Trophoblast cell (in vitro differentiated cells and primary cell): ENCODE data around the gene DTNA.

Experiments used
- DNase-seq, 2 donors: peaks; one replicate each; pipeline ENCODE4 v3.0.0-alpha.2; 2016
- H2AFZ ChIP-seq: 2 replicates; pipeline ENCODE4 v1.6.1; 2013; ENCODE audit warnings: low read length, moderate library complexity, mild to moderate bottlenecking; ENCODE audit not compliant: insufficient read depth, poor library complexity
- H2AK5ac ChIP-seq: 2 replicates; pipeline ENCODE4 v1.6.1; 2013; ENCODE audit warnings: mild to moderate bottlenecking, low read length
- H2BK120ac ChIP-seq: 2 replicates; pipeline ENCODE4 v1.6.1; 2013; ENCODE audit warnings: low read length, mild to moderate bottlenecking, moderate library complexity; ENCODE audit not compliant: insufficient read depth, poor library complexity
- H2BK12ac ChIP-seq: 2 replicates; pipeline ENCODE4 v1.6.1; 2013; ENCODE audit warnings: mild to moderate bottlenecking, low read length, moderate library complexity
- H2BK5ac ChIP-seq: 2 replicates; pipeline ENCODE4 v1.6.1; 2013; ENCODE audit warnings: low read length, low read depth, moderate library complexity, mild to moderate bottlenecking; ENCODE audit not compliant: poor library complexity
- H3K14ac ChIP-seq: 2 replicates; pipeline ENCODE4 v1.6.1; 2013; ENCODE audit warnings: mild to moderate bottlenecking, low read length
- H3K18ac ChIP-seq: 2 replicates; pipeline ENCODE4 v1.6.1; 2013; ENCODE audit warnings: mild to moderate bottlenecking, low read length
- H3K23ac ChIP-seq: 2 replicates; pipeline ENCODE4 v1.6.1; 2013; ENCODE audit warnings: low read length
- H3K27ac ChIP-seq: 2 replicates; pipeline ENCODE4 v1.5.1; 2013; ENCODE audit warnings: low read depth, mild to moderate bottlenecking, inconsistent platforms, low read length, moderate library complexity
- H3K27me3 ChIP-seq: 2 replicates; pipeline ENCODE4 v1.6.1; 2013; ENCODE audit warnings: inconsistent platforms, mild to moderate bottlenecking, low read length, moderate library complexity; ENCODE audit not compliant: insufficient read depth
- H3K36me3 ChIP-seq, 2 experiments: 1 replicate in 1 of 2; 2 replicates in 1 of 2; pipeline ENCODE4 v1.6.1; 2013; ENCODE audit warnings: low read length in 2 of 2, mild to moderate bottlenecking in 2 of 2, moderate library complexity in 1 of 2; ENCODE audit not compliant: insufficient read depth in 2 of 2, control insufficient read depth in 1 of 2
- H3K4ac ChIP-seq: 2 replicates; pipeline ENCODE4 v1.6.1; 2013; ENCODE audit warnings: low read depth, mild to moderate bottlenecking, low read length, moderate library complexity
- H3K4me1 ChIP-seq, 2 experiments: 1 replicate in 1 of 2; 2 replicates in 1 of 2; pipeline ENCODE4 v1.6.1; 2013; ENCODE audit warnings: low read length in 2 of 2, mild to moderate bottlenecking in 2 of 2, moderate library complexity in 1 of 2; ENCODE audit not compliant: insufficient read depth in 2 of 2, control insufficient read depth in 1 of 2
- H3K4me2 ChIP-seq: 2 replicates; pipeline ENCODE4 v1.6.1; 2013; ENCODE audit warnings: inconsistent platforms, mild to moderate bottlenecking, low read length, moderate library complexity
- H3K4me3 ChIP-seq: 2 replicates; pipeline ENCODE4 v1.5.1; 2013; ENCODE audit warnings: mild to moderate bottlenecking, low read depth, low read length, inconsistent platforms
- H3K79me1 ChIP-seq: one replicate; pipeline ENCODE4 v1.6.1; 2013; ENCODE audit warnings: low read length
- H3K79me2 ChIP-seq: 2 replicates; pipeline ENCODE4 v1.6.1; 2013; ENCODE audit warnings: low read length, mild to moderate bottlenecking; ENCODE audit not compliant: control insufficient read depth, insufficient read depth, poor library complexity
- H3K9ac ChIP-seq: 2 replicates; pipeline ENCODE4 v1.6.1; 2013; ENCODE audit warnings: mild to moderate bottlenecking, low read length
- H3K9me3 ChIP-seq: 2 replicates; pipeline ENCODE4 v1.6.1; 2013; ENCODE audit warnings: low read depth, mild to moderate bottlenecking, control low read depth, inconsistent platforms, low read length; ENCODE audit not compliant: insufficient read depth
- H4K12ac ChIP-seq: 2 replicates; pipeline ENCODE4 v1.6.1; 2013; ENCODE audit warnings: low read depth, mild to moderate bottlenecking, low read length, moderate library complexity
- H4K8ac ChIP-seq: 2 replicates; pipeline ENCODE4 v1.6.1; 2013; ENCODE audit warnings: low read depth, mild to moderate bottlenecking, low read length, moderate library complexity
- H4K91ac ChIP-seq: one replicate; pipeline ENCODE4 v1.6.1; 2013; ENCODE audit warnings: low read depth, mild to moderate bottlenecking, low read length, moderate library complexity
- WGBS: extraction: QIAGEN DNeasy Blood & Tissue Kit; methylation state at CpG from one replicate; pipeline ENCODE4 v1.1.7; 2013; ENCODE audit warnings: missing lambda C conversion rate; ENCODE audit not compliant: insufficient read length, insufficient coverage; ENCODE audit errors: extremely low coverage; 5-methylcytosine and 5-hydroxymethylcytosine counted together

The DTNA gene

DNA sequence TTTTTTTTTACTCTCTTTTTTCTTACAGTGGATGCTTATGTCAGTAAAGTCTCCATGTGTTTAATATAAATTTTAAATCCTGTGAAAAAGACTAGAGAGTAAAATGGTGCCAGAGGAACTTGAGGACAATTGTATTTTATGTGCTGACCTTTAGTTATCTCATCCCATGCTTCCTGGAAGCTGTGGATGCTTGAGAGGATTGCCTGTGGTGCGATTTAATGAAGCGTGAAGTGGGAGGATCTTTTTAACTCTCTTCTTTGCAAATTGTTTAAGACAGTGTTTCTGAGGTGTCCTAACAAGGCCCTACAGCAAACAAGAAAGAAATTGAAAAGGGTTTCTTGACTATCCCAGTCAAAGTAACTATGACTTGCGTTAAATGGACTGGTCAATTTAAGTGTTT lies 84.2 kb downstream of the DTNA start:
- no peak overlapping the region for H3K9ac ChIP-seq
- no peak overlapping the region for H3K23ac ChIP-seq

DNA sequence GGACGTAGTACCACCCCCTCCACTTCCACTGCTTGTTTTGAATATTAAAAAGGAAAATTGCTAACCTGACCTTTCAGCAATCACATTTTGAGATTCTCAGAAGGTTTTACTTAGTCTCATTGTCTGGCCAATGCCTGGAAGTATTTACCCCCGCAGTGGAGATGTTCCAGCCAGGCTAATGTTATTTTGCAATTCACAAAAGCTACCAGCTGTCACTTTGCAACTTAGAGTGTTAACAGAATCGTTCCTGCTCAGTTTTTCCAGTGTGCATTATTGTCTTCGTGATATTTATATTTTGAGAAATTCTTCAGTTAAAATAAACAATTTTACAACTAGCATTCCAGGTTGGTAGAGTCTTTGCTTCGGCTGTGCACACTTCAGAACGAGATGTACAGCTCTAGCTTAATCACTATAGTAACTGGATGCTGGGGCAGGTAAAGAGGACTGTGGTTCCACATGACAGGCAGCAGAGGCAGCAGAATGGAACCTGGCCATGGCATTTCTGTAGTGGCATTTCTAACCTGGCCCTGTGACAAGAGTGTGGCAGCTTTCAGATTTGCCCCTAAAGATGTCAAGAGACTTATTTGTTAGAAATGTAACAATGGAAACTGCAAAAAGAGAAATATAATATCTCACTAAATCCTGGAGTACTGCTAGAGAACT lies 85.1 kb downstream of the DTNA start:
- no peaks in the 10 kb centered on the region for H3K27me3 ChIP-seq
- H3K18ac ChIP-seq: no peak overlapping the region

More for the DNA sequence above, 84.2 kb downstream of the DTNA start:
- Histone ChIP-seq H2AFZ (no peak overlapping the region), H3K14ac (no peak overlapping the region), H4K12ac (no peak overlapping the region), H3K4me3 (no peak overlapping the region), H2AK5ac (no peak overlapping the region), H3K79me2 (no peaks in the 10 kb centered on the region), H4K8ac (no peak overlapping the region), H3K4me2 (no peak overlapping the region), H4K91ac (no peak overlapping the region), H3K4ac (no peak overlapping the region), H2BK5ac (no peak overlapping the region), H3K4me1 (no peaks in the 10 kb centered on the region), H3K18ac (no peak overlapping the region), H2BK120ac (no peak overlapping the region), H3K27me3 (no peaks in the 10 kb centered on the region), H3K9me3 (no peaks in the 10 kb centered on the region), H2BK12ac (no peak overlapping the region), H3K79me1 (no peaks in the 10 kb centered on the region), H3K27ac (no peak overlapping the region), H3K36me3 (no peaks in the 10 kb centered on the region)
- DNase-seq: no peak
- WGBS: no CpG with 5 or more reads among the region's 3 CpGs

GRCh38 chr18:34796035-34796657 lies 86.0 kb downstream of the DTNA start:
- Histone ChIP-seq H4K91ac (no peak overlapping the region), H3K4me3 (no peak overlapping the region), H2BK5ac (no peak overlapping the region), H3K27me3 (no peaks in the 10 kb centered on the region), H3K4me1 (no peaks in the 10 kb centered on the region), H3K4me2 (no peak overlapping the region), H2BK12ac (no peak overlapping the region), H3K9me3 (no peaks in the 10 kb centered on the region), H4K8ac (no peak overlapping the region), H4K12ac (no peak overlapping the region), H3K79me1 (no peaks in the 10 kb centered on the region), H3K27ac (no peak overlapping the region), H3K23ac (no peak overlapping the region), H3K79me2 (no peaks in the 10 kb centered on the region), H2AFZ (no peak overlapping the region), H3K36me3 (no peaks in the 10 kb centered on the region), H3K9ac (no peak overlapping the region), H3K4ac (no peak overlapping the region), H3K14ac (no peak overlapping the region), H2BK120ac (no peak overlapping the region), H2AK5ac (no peak overlapping the region), H3K18ac (no peak overlapping the region)
- no peak for DNase-seq
- WGBS: no CpG with 5 or more reads among the region's 7 CpGs

More for the DNA sequence above, 85.1 kb downstream of the DTNA start:
- DNase-seq: no peak
- no peak overlapping the region for H3K27ac ChIP-seq
- no peak overlapping the region for H2BK5ac ChIP-seq
- no peaks in the 10 kb centered on the region for H3K36me3 ChIP-seq
- H3K4me2 ChIP-seq: no peak overlapping the region
- H3K23ac ChIP-seq: no peak overlapping the region
- H4K12ac ChIP-seq: no peak overlapping the region
- H2BK120ac ChIP-seq: no peak overlapping the region
- no peaks in the 10 kb centered on the region for H3K9me3 ChIP-seq
- H3K9ac ChIP-seq: no peak overlapping the region
- H2AFZ ChIP-seq: no peak overlapping the region
- no peaks in the 10 kb centered on the region for H3K79me1 ChIP-seq
- no CpG with 5 or more reads among the region's 6 CpGs for WGBS
- H4K8ac ChIP-seq: no peak overlapping the region
- H3K14ac ChIP-seq: no peak overlapping the region
- H4K91ac ChIP-seq: no peak overlapping the region
- no peak overlapping the region for H2BK12ac ChIP-seq
- H3K79me2 ChIP-seq: no peaks in the 10 kb centered on the region
- no peak overlapping the region for H3K4ac ChIP-seq
- no peaks in the 10 kb centered on the region for H3K4me1 ChIP-seq
- H2AK5ac ChIP-seq: no peak overlapping the region
- H3K4me3 ChIP-seq: no peak overlapping the region

DNA sequence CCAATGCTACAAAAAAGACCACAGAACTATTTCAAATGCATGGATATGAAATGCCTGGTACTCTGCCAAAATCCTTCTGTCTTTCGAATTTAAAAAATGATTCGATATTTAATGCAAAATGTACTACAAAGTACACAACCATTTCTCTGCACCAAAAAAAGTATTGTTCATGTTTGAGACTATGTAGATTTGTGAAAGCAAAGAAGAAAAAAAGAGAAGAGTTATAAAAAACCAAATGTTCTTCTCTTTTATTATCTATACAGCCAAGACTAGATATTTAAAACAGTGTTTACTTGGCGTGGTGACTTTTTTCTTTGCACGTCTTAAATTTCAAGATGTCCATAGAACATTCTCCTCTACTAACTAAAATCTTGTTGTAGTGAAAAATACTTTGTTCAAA lies 89.2 kb downstream of the DTNA start:
- Histone ChIP-seq H4K12ac (no peak overlapping the region), H3K18ac (no peak overlapping the region), H3K9ac (no peak overlapping the region), H3K79me1 (no peaks in the 10 kb centered on the region), H3K9me3 (no peaks in the 10 kb centered on the region), H3K4me1 (peaks cover 0 to 3% of the 10 kb centered on the region in 2 experiments), H2BK12ac (no peak overlapping the region), H4K91ac (no peak overlapping the region), H3K79me2 (no peaks in the 10 kb centered on the region), H2AK5ac (no peak overlapping the region), H3K4me3 (no peak overlapping the region), H2AFZ (no peak overlapping the region), H3K23ac (no peak overlapping the region), H2BK5ac (no peak overlapping the region), H3K27ac (no peak overlapping the region), H3K4me2 (no peak overlapping the region), H2BK120ac (no peak overlapping the region), H3K27me3 (no peaks in the 10 kb centered on the region), H3K14ac (no peak overlapping the region), H3K36me3 (no peaks in the 10 kb centered on the region), H4K8ac (no peak overlapping the region), H3K4ac (no peak overlapping the region)
- WGBS: no CpG with 5 or more reads among the region's 4 CpGs
- no peak for DNase-seq
